A549 (cell line): ENCODE results near the gene FMO4. TPM values are rescaled to one million over a fixed set of nuclear protein-coding genes. Genes with fewer than 3 reads are reported as not detected.
"Not testable (repeated sequence)": the region's sequence is repeated elsewhere in the genome, so short reads cannot be mapped to it uniquely, and the experiment has no call there.

ENCODE experiments used
- ATAC-seq, 2 experiments: fragments of 200-7000 bp in 1 of 2; fragments of >200 bp in 1 of 2; cut with Nextera tagmentation in 1 of 2; cut with Tn5 transposase in 1 of 2; 3 replicates each; pipeline versions ENCODE4 v1.8.0 to v1.9.1; 2018 to 2020; ENCODE audit warnings: mild to moderate bottlenecking in 1 of 2, moderate library complexity in 1 of 2
- CTCF ChIA-PET: fragments of 300-600 bp; sonication (Branson Sonifier 250); formaldehyde crosslinking; extraction: SDS; loops from one replicate; lab custom pipeline; 2021; ENCODE audit warnings: antibody characterized with exemption, inconsistent platforms; lab: Yijun Ruan, JAX
- POLR2A ChIA-PET: fragments of 350-600 bp; formaldehyde crosslinking; extraction: SDS; loops from one replicate; lab custom pipeline; 2021; ENCODE audit warnings: antibody characterized with exemption, inconsistent platforms; lab: Yijun Ruan, JAX
- DNase-seq, 2 experiments: peaks; one replicate each; pipeline versions ENCODE4 v3.0.0 to v3.0.0-alpha.2; 2011 to 2016; ENCODE audit warnings: low read depth in 1 of 2, low spot score in 1 of 2
- FAIRE-seq: peaks from 2 replicates; lab custom pipeline; 2011; peaks lifted over from hg19 to GRCh38; lab: Jason Lieb, UNC
- H3K27ac ChIP-seq, 2 experiments: fragments of >200 bp; sonication (Bioruptor Twin); formaldehyde crosslinking; 3 replicates each; pipeline ENCODE4 v1.5.1; 2016 to 2017
- H3K4me1 ChIP-seq: fragments of >200 bp; sonication (Bioruptor Twin); formaldehyde crosslinking; 3 replicates; pipeline ENCODE4 v1.6.1; 2016
- H3K4me2 ChIP-seq: fragments of >200 bp; sonication (Bioruptor Twin); formaldehyde crosslinking; 3 replicates; pipeline ENCODE4 v1.6.1; 2016
- H3K4me3 ChIP-seq: fragments of >200 bp; sonication (Bioruptor Twin); formaldehyde crosslinking; 3 replicates; pipeline ENCODE4 v1.5.1; 2016
- H3K9me3 ChIP-seq: fragments of >200 bp; sonication (Bioruptor Twin); formaldehyde crosslinking; 3 replicates; pipeline ENCODE4 v1.6.1; 2016
- BHLHE40 ChIP-seq: IDR thresholded peaks from 2 replicates; pipeline ENCODE4 v1.6.1; 2012; ENCODE audit warnings: low read depth, low read length, inconsistent platforms
- CEBPB ChIP-seq, 2 experiments: fragments of >200 bp in 1 of 2; sonication (Bioruptor Twin) in 1 of 2; formaldehyde crosslinking in 1 of 2; IDR thresholded peaks; 2 replicates each; pipeline ENCODE4 v1.6.1; 2012 to 2016
- CHD2 ChIP-seq: fragments of 150-350 bp; IDR thresholded peaks from 2 replicates; pipeline ENCODE4 v1.6.1; 2014; ENCODE audit warnings: low read length; ENCODE audit not compliant: partially characterized antibody
- CHD4 ChIP-seq: fragments of 200-600 bp; sonication (generic); IDR thresholded peaks from 2 replicates; pipeline ENCODE4 v1.6.1; 2016; ENCODE audit warnings: antibody characterized with exemption, mild to moderate bottlenecking, borderline replicate concordance
- ELK1 ChIP-seq: fragments of 150-350 bp; IDR thresholded peaks from 2 replicates; pipeline ENCODE4 v1.6.1; 2014; ENCODE audit warnings: low read depth, mild to moderate bottlenecking, low read length
- EP300 ChIP-seq, 2 experiments: fragments of >200 bp; sonication (Bioruptor Twin); formaldehyde crosslinking; IDR thresholded peaks; 2 replicates in 1 of 2; 3 replicates in 1 of 2; pipeline ENCODE4 v1.6.1; 2016 to 2017
- FOSB ChIP-seq: fragments of 250-450 bp; sonication (Bioruptor Pico); IDR thresholded peaks from 2 replicates; pipeline ENCODE4 v1.5.0; 2020; ENCODE audit warnings: mild to moderate bottlenecking, moderate library complexity
- FOSL2 ChIP-seq, 2 experiments: fragments of 450-650 bp in 1 of 2; fragments of >200 bp in 1 of 2; sonication (Bioruptor Twin) in 1 of 2; formaldehyde crosslinking; IDR thresholded peaks; 2 replicates each; pipeline versions ENCODE4 v1.5.0 to v1.6.1; 2016 to 2020; ENCODE audit warnings: mild to moderate bottlenecking in 1 of 2, moderate library complexity in 1 of 2
- FOXS1 ChIP-seq: fragments of 250-450 bp; sonication (Bioruptor Pico); IDR thresholded peaks from 2 replicates; pipeline ENCODE4 v1.5.0; 2020; ENCODE audit warnings: mild to moderate bottlenecking, moderate library complexity
- GATA3 ChIP-seq: IDR thresholded peaks from 2 replicates; pipeline ENCODE4 v1.6.1; 2012; ENCODE audit warnings: borderline replicate concordance
- HES2 ChIP-seq: fragments of >200 bp; sonication (Bioruptor Twin); formaldehyde crosslinking; IDR thresholded peaks from 2 replicates; pipeline ENCODE4 v1.6.1; 2016
- HOXA7 ChIP-seq: fragments of 250-450 bp; sonication (Bioruptor Pico); IDR thresholded peaks from 2 replicates; pipeline ENCODE4 v1.5.0; 2020; ENCODE audit warnings: mild to moderate bottlenecking, moderate library complexity
- HOXB13 ChIP-seq: fragments of 250-450 bp; sonication (Bioruptor Pico); IDR thresholded peaks from 2 replicates; pipeline ENCODE4 v1.5.0; 2020; ENCODE audit warnings: low read depth, mild to moderate bottlenecking, moderate library complexity
- HOXB5 ChIP-seq: fragments of 250-450 bp; sonication (Bioruptor Pico); IDR thresholded peaks from 2 replicates; pipeline ENCODE4 v1.5.0; 2020; ENCODE audit warnings: mild to moderate bottlenecking, moderate library complexity
- JUN ChIP-seq, 2 experiments: fragments of >200 bp; sonication (Bioruptor Twin); formaldehyde crosslinking; IDR thresholded peaks; 2 replicates in 1 of 2; 3 replicates in 1 of 2; pipeline ENCODE4 v1.6.1; 2016 to 2017
- JUNB ChIP-seq: fragments of >200 bp; sonication (Bioruptor Twin); formaldehyde crosslinking; IDR thresholded peaks from 2 replicates; pipeline ENCODE4 v1.6.1; 2016
- KDM1A ChIP-seq: fragments of 200-600 bp; sonication (generic); IDR thresholded peaks from 2 replicates; pipeline ENCODE4 v1.6.1; 2016; ENCODE audit warnings: low read depth, mild to moderate bottlenecking
- KDM5A ChIP-seq: fragments of 200-600 bp; sonication (generic); IDR thresholded peaks from 2 replicates; pipeline ENCODE4 v1.6.1; 2016; ENCODE audit warnings: antibody characterized with exemption, mild to moderate bottlenecking
- NPAS2 ChIP-seq: fragments of 250-450 bp; sonication (Bioruptor Pico); IDR thresholded peaks from 2 replicates; pipeline ENCODE4 v1.8.0; 2022; ENCODE audit warnings: mild to moderate bottlenecking, moderate library complexity, borderline replicate concordance
- PBX3 ChIP-seq: IDR thresholded peaks from 2 replicates; pipeline ENCODE4 v1.6.1; 2012
- RAD21 ChIP-seq, 2 experiments: fragments of >200 bp in 1 of 2; sonication (Bioruptor Twin) in 1 of 2; formaldehyde crosslinking in 1 of 2; IDR thresholded peaks in 1 of 2; conservative IDR thresholded peaks in 1 of 2; 2 replicates in 1 of 2; 3 replicates in 1 of 2; pipeline ENCODE4 v1.6.1; 2012 to 2018; ENCODE audit warnings: inconsistent platforms in 1 of 2
- RARB ChIP-seq: fragments of 250-450 bp; sonication (Bioruptor Pico); IDR thresholded peaks from 2 replicates; pipeline ENCODE4 v1.8.0; 2021; ENCODE audit warnings: mild to moderate bottlenecking, moderate library complexity
- RCOR1 ChIP-seq: fragments of 150-350 bp; IDR thresholded peaks from 2 replicates; pipeline ENCODE4 v1.6.1; 2014; ENCODE audit warnings: antibody characterized with exemption, low read length, low read depth
- SREBF2 ChIP-seq: fragments of 450-650 bp; IDR thresholded peaks from 2 replicates; pipeline ENCODE4 v1.6.1; 2014; ENCODE audit warnings: mild to moderate bottlenecking, moderate library complexity
- ZC3H11A ChIP-seq: fragments of 450-650 bp; IDR thresholded peaks from 2 replicates; pipeline ENCODE4 v1.6.1; 2014; ENCODE audit warnings: antibody characterized with exemption, mild to moderate bottlenecking
- ZFP36 ChIP-seq: fragments of 450-650 bp; IDR thresholded peaks from 2 replicates; pipeline ENCODE4 v1.6.1; 2014; ENCODE audit warnings: borderline replicate concordance; ENCODE audit not compliant: partially characterized antibody
- ZNF302 ChIP-seq: fragments of 250-450 bp; sonication (Bioruptor Pico); IDR thresholded peaks from 2 replicates; pipeline ENCODE4 v1.9.0; 2021; ENCODE audit warnings: inconsistent platforms, mild to moderate bottlenecking, moderate library complexity
- WGBS: methylation state at CpG from one replicate; pipeline ENCODE4 v1.1.6; 2017; ENCODE audit errors: missing lambda C conversion rate; 5-methylcytosine and 5-hydroxymethylcytosine counted together
- polyA plus RNA-seq, 4 experiments: library from polyadenylated mRNA; depleted of rRNA in 3 of 4; stranded (reverse); fragments of >200 nt; fragmentation: RNase III in 1 of 4; extraction: RNeasy Plus Mini Kit Qiagen cat#74134 plus additional on column Dnase treatment in 1 of 4; gene quantifications; 2 replicates in 3 of 4; 3 replicates in 1 of 4; pipeline ENCODE4 v1.2.3, GENCODE V29; 2011 to 2017

The FMO4 gene
- polyA plus RNA-seq, 2 of the 4 experiments (the other 2 are of a cell fraction): 0.32 to 1.9 TPM

GRCh38 chr1:171359731-171360527 lies 45.9 kb downstream of the FMO4 start:
- H3K4me1 ChIP-seq, H3K4me3 ChIP-seq, H3K27ac ChIP-seq, H3K4me2 ChIP-seq, H3K9me3 ChIP-seq, ATAC-seq, DNase-seq, POLR2A ChIA-PET, FAIRE-seq: not testable (repeated sequence)
- 63% methylated on average over 8 of the region's 9 CpGs for WGBS
- CTCF ChIA-PET: interaction anchor here (1.1 kb wide), 1 partner anchor 8 kb away, joined by 5 read pairs; no protein-coding TSS in a partner anchor
- TF ChIP-seq RAD21 (conservative IDR thresholded peaks at IDR 0.05 in 1 of 2, IDR thresholded peaks at IDR 0.05 in 1 of 2): 0 out of 5 replicates have a peak, but pooled peaks of 1 of the 2 experiments have one; percentile 4

- POLR2A ChIA-PET: no interaction called here
- Histone ChIP-seq H3K27ac (no peak overlapping the region), H3K4me1 (no peaks in the 10 kb centered on the region), H3K9me3 (0 out of 3 replicates have a peak, but pooled peaks cover 3% of the 10 kb centered on the region), H3K4me3 (no peak overlapping the region), H3K4me2 (no peak overlapping the region)
- TF ChIP-seq GATA3: no peak
- TF ChIP-seq SREBF2: no peak
- no peak for TF ChIP-seq CHD4
- no peak for TF ChIP-seq FOSB
- TF ChIP-seq NPAS2: no peak
- TF ChIP-seq HES2: no peak
- TF ChIP-seq CEBPB (IDR thresholded peaks at IDR 0.05): peak; percentile 87 to 90
- TF ChIP-seq ZNF302 (CRISPR knock-in tag): no peak
- no peak for TF ChIP-seq JUNB
- FAIRE-seq: no peak
- no peak for DNase-seq
- ATAC-seq: no peak
- 84% methylated on average over 6 of the region's 6 CpGs for WGBS
- CTCF ChIA-PET: no interaction called here
These were observed 52.1 kb downstream of the FMO4 start for GRCh38 chr1:171366085-171366484.

GRCh38 chr1:171366816-171367215 lies 52.8 kb downstream of the FMO4 start:
- H3K27ac ChIP-seq: no peak overlapping the region
- 0 out of 3 replicates have a peak, but pooled peaks cover 3% of the 10 kb centered on the region for H3K9me3 ChIP-seq
- H3K4me3 ChIP-seq: no peak overlapping the region
- FAIRE-seq: no peak
- no peaks in the 10 kb centered on the region for H3K4me1 ChIP-seq
- 77% methylated on average over 2 of the region's 2 CpGs for WGBS
- POLR2A ChIA-PET: no interaction called here
- no peak for ATAC-seq
- DNase-seq: no peak
- no peak overlapping the region for H3K4me2 ChIP-seq
- CTCF ChIA-PET: no interaction called here
- no peak for TF ChIP-seq ELK1
- TF ChIP-seq RARB (CRISPR knock-in tag): no peak
- no peak for TF ChIP-seq FOSL2 (IDR thresholded peaks at IDR 0.05)
- TF ChIP-seq FOSL2 (CRISPR knock-in tag; IDR thresholded peaks at IDR 0.05): no peak
- TF ChIP-seq KDM1A: no peak
- no peak for TF ChIP-seq JUN (IDR thresholded peaks at IDR 0.05)
- TF ChIP-seq HOXB5 (CRISPR knock-in tag): no peak
- no peak for TF ChIP-seq FOXS1 (CRISPR knock-in tag)
- TF ChIP-seq HOXB13 (CRISPR knock-in tag): no peak
- no peak for TF ChIP-seq ZFP36
- TF ChIP-seq, all 56 proteins: peak for 0

- ATAC-seq (no peak), FAIRE-seq (no peak), DNase-seq (no peak)
- 79% methylated on average over 1 of the region's 1 CpG for WGBS
- no peak overlapping the region for H3K4me3 ChIP-seq
- POLR2A ChIA-PET: no interaction called here
- H3K9me3 ChIP-seq: 0 out of 3 replicates have a peak, but pooled peaks cover 3% of the 10 kb centered on the region
- H3K27ac ChIP-seq: no peak overlapping the region
- no peak overlapping the region for H3K4me2 ChIP-seq
- no peaks in the 10 kb centered on the region for H3K4me1 ChIP-seq
- CTCF ChIA-PET: interaction anchor here (1.0 kb wide), 1 partner anchor 122 kb away, joined by 4 read pairs; no protein-coding TSS in a partner anchor
- TF ChIP-seq HOXA7 (CRISPR knock-in tag) (no peak), CHD2 (no peak), KDM5A (no peak), FOXS1 (CRISPR knock-in tag) (no peak), BHLHE40 (no peak), PBX3 (no peak), JUN (IDR thresholded peaks at IDR 0.05) (no peak), RCOR1 (no peak), HOXB5 (CRISPR knock-in tag) (no peak), RAD21 (conservative IDR thresholded peaks at IDR 0.05 in 1 of 2, IDR thresholded peaks at IDR 0.05 in 1 of 2) (no peak), RARB (CRISPR knock-in tag) (no peak), EP300 (IDR thresholded peaks at IDR 0.05) (no peak), ZC3H11A (no peak)
- TF ChIP-seq, all 56 proteins: peak for 0
These were observed 53.5 kb downstream of the FMO4 start for GRCh38 chr1:171367436-171367835.
